ENCODE results near the gene GUCA1C.

DNA sequence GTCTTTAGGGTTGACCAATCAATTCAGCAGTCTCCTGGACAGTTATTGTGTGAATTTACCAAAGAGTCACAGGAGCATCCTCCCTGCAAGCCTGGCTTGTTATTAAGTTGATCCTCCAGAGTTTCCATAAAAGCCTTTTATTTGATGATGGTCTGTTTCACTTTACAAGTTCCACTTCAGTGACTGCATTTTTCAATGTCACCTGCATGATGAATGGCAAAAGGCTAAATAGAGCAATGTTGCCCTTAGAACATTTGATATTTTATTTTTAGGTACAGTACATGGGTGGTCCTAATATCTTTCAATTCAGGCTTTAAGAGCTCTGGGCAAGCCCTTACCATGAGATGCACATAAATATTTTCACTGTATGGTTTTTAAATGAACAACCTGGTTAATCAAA is 22.6 kb downstream of the GUCA1C start:
- TF ChIP-seq POLR2A (IDR thresholded peaks at IDR 0.05), result no peak
- TF ChIP-seq, protein P1, sequence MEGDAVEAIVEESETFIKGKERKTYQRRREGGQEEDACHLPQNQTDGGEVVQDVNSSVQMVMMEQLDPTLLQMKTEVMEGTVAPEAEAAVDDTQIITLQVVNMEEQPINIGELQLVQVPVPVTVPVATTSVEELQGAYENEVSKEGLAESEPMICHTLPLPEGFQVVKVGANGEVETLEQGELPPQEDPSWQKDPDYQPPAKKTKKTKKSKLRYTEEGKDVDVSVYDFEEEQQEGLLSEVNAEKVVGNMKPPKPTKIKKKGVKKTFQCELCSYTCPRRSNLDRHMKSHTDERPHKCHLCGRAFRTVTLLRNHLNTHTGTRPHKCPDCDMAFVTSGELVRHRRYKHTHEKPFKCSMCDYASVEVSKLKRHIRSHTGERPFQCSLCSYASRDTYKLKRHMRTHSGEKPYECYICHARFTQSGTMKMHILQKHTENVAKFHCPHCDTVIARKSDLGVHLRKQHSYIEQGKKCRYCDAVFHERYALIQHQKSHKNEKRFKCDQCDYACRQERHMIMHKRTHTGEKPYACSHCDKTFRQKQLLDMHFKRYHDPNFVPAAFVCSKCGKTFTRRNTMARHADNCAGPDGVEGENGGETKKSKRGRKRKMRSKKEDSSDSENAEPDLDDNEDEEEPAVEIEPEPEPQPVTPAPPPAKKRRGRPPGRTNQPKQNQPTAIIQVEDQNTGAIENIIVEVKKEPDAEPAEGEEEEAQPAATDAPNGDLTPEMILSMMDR (IDR thresholded peaks at IDR 0.05), result no peak
